NCI-H1092 treated with DMSO at 0.1 percent for 48 hours (cell line): ENCODE results near the gene MUC20.
A peak's percentile ranks its signal among the peaks of the same experiment; 100 is the strongest.

Experiments used
- DNase-seq: peaks from one replicate; lab custom pipeline; 2025; lab: John Stamatoyannopoulos, UW

Gene MUC20

GRCh38 chr3:195755391-195755790, 34.6 kb downstream of the MUC20 start:
- DNase-seq: no peak

- DNase-seq: no peak
Measured at GRCh38 chr3:195755791-195756676, 35.3 kb downstream of the MUC20 start.

- DNase-seq: peak; percentile 27
Measured at GRCh38 chr3:195757438-195757770, 36.6 kb downstream of the MUC20 start.

- no peak for DNase-seq
Measured at GRCh38 chr3:195757827-195758226, 37.0 kb downstream of the MUC20 start.

- no peak for DNase-seq
Measured at GRCh38 chr3:195758721-195759353, 38.1 kb downstream of the MUC20 start.

GRCh38 chr3:195760345-195761122, 39.8 kb downstream of the MUC20 start:
- peak; percentile 100 for DNase-seq

- DNase-seq: no peak
Measured at GRCh38 chr3:195761123-195761566, 40.4 kb downstream of the MUC20 start.

GRCh38 chr3:195761567-195762248, 40.9 kb downstream of the MUC20 start:
- no peak for DNase-seq

GRCh38 chr3:195762249-195762585, 41.4 kb downstream of the MUC20 start:
- no peak for DNase-seq

- no peak for DNase-seq
Measured at GRCh38 chr3:195762611-195763010, 41.8 kb downstream of the MUC20 start.

GRCh38 chr3:195763076-195763830, 42.5 kb downstream of the MUC20 start:
- no peak for DNase-seq

GRCh38 chr3:195763843-195764825, 43.4 kb downstream of the MUC20 start:
- DNase-seq: no peak

- DNase-seq: no peak
Measured at GRCh38 chr3:195764961-195765706, 44.4 kb downstream of the MUC20 start.

- DNase-seq: no peak
Measured at GRCh38 chr3:195766671-195767070, 45.9 kb downstream of the MUC20 start.

- no peak for DNase-seq
Measured at GRCh38 chr3:195767792-195768191, 47.0 kb downstream of the MUC20 start.

GRCh38 chr3:195768414-195768813, 47.6 kb downstream of the MUC20 start:
- DNase-seq: no peak

- DNase-seq: no peak
Measured at GRCh38 chr3:195768831-195769303, 48.1 kb downstream of the MUC20 start.

- DNase-seq: no peak
Measured at GRCh38 chr3:195769551-195769950, 48.8 kb downstream of the MUC20 start.

- no peak for DNase-seq
Measured at GRCh38 chr3:195770081-195770840, 49.5 kb downstream of the MUC20 start.
